SK-N-DZ (cell line): ENCODE results near the gene DSC2.
"Not testable (repeated sequence)": the region's sequence is repeated elsewhere in the genome, so short reads cannot be mapped to it uniquely, and the experiment has no call there.

Experiments
- DNase-seq: peaks from one replicate; pipeline ENCODE4 v3.0.0-alpha.2; 2015; ENCODE audit warnings: low spot score

The DSC2 gene

GRCh38 chr18:31043709-31044108, 58.5 kb downstream of the DSC2 start:
- no peak for DNase-seq

- no peak for DNase-seq
These were observed 59.6 kb downstream of the DSC2 start, which contains the start of gene DSC3 for GRCh38 chr18:31042406-31043181. Gene DSC3, minus strand, starts transcription at chr18:31042742. Its CDS starts 82 bp downstream, at chr18:31042660.

GRCh38 chr18:31042084-31042405, 60.2 kb downstream of the DSC2 start:
- no peak for DNase-seq

- no peak for DNase-seq
These were observed 60.7 kb downstream of the DSC2 start for GRCh38 chr18:31041271-31042083.

GRCh38 chr18:31040686-31041270, 61.4 kb downstream of the DSC2 start:
- DNase-seq: no peak

GRCh38 chr18:31039426-31039825, 62.8 kb downstream of the DSC2 start:
- DNase-seq: no peak

GRCh38 chr18:31037686-31038085, 64.5 kb downstream of the DSC2 start:
- DNase-seq: not testable (repeated sequence)

- no peak for DNase-seq
These were observed 67.7 kb downstream of the DSC2 start for GRCh38 chr18:31034541-31034940.

- no peak for DNase-seq
These were observed 71.5 kb downstream of the DSC2 start for GRCh38 chr18:31030574-31031278.

- DNase-seq: no peak
These were observed 86.3 kb downstream of the DSC2 start for GRCh38 chr18:31015715-31016434.

GRCh38 chr18:31011455-31011854, 90.8 kb downstream of the DSC2 start:
- DNase-seq: not testable (repeated sequence)

- no peak for DNase-seq
These were observed 91.6 kb downstream of the DSC2 start for GRCh38 chr18:31010601-31011000.
